H9 (cell line): ENCODE data around the gene MOAP1. TPM values are rescaled to one million over a fixed set of nuclear protein-coding genes. Genes with fewer than 3 reads are reported as not detected.

ENCODE experiments used
- DNase-seq: peaks from one replicate; pipeline ENCODE4 v3.0.0-alpha.2; 2017
- H2AFZ ChIP-seq: one replicate; pipeline ENCODE4 v1.6.1; 2013; ENCODE audit warnings: mild to moderate bottlenecking, low read length, control low read depth, moderate library complexity
- H2AK5ac ChIP-seq: 2 replicates; pipeline ENCODE4 v1.6.1; 2013; ENCODE audit warnings: low read length, control low read depth, mixed read lengths; ENCODE audit not compliant: insufficient read length
- H2BK120ac ChIP-seq: one replicate; pipeline ENCODE4 v1.6.1; 2013; ENCODE audit warnings: low read depth, mild to moderate bottlenecking, low read length, control low read depth, inconsistent platforms; ENCODE audit not compliant: poor library complexity, severe bottlenecking
- H2BK12ac ChIP-seq: 2 replicates; pipeline ENCODE4 v1.6.1; 2013; ENCODE audit warnings: low read length, control low read depth, mixed read lengths, low read depth; ENCODE audit not compliant: insufficient read length
- H2BK15ac ChIP-seq: 2 replicates; pipeline ENCODE4 v1.6.1; 2013; ENCODE audit warnings: low read depth, low read length, control low read depth
- H2BK20ac ChIP-seq: one replicate; pipeline ENCODE4 v1.6.1; 2013; ENCODE audit warnings: low read depth, mild to moderate bottlenecking, low read length, control low read depth, inconsistent platforms; ENCODE audit not compliant: poor library complexity, severe bottlenecking
- H2BK5ac ChIP-seq: 2 replicates; pipeline ENCODE4 v1.6.1; 2013; ENCODE audit warnings: low read length, control low read depth, mixed read lengths; ENCODE audit not compliant: insufficient read length
- H3K14ac ChIP-seq: 2 replicates; pipeline ENCODE4 v1.6.1; 2013; ENCODE audit warnings: low read length, control low read depth; ENCODE audit not compliant: insufficient read depth
- H3K18ac ChIP-seq: 2 replicates; pipeline ENCODE4 v1.6.1; 2013; ENCODE audit warnings: low read depth, mild to moderate bottlenecking, mixed read lengths, low read length, control low read depth; ENCODE audit not compliant: insufficient read length
- H3K23ac ChIP-seq: 2 replicates; pipeline ENCODE4 v1.6.1; 2013; ENCODE audit warnings: low read length, control low read depth, mixed read lengths, low read depth; ENCODE audit not compliant: insufficient read length
- H3K23me2 ChIP-seq: 2 replicates; pipeline ENCODE4 v1.6.1; 2013; ENCODE audit warnings: low read depth, mild to moderate bottlenecking, mixed read lengths, low read length, control low read depth; ENCODE audit not compliant: insufficient read length, poor library complexity, severe bottlenecking
- H3K27ac ChIP-seq: 2 replicates; pipeline ENCODE4 v1.5.1; 2013; ENCODE audit warnings: low read length, control low read depth, mixed read lengths, low read depth; ENCODE audit not compliant: insufficient read length
- H3K27me3 ChIP-seq: 2 replicates; pipeline ENCODE4 v1.6.1; 2013; ENCODE audit warnings: low read length, control low read depth, inconsistent platforms; ENCODE audit not compliant: insufficient read depth
- H3K4ac ChIP-seq: 2 replicates; pipeline ENCODE4 v1.6.1; 2013; ENCODE audit warnings: low read depth, mild to moderate bottlenecking, control low read depth, inconsistent platforms, low read length, moderate library complexity
- H3K4me1 ChIP-seq: 2 replicates; pipeline ENCODE4 v1.6.1; 2013; ENCODE audit warnings: low read length, control low read depth, inconsistent platforms; ENCODE audit not compliant: insufficient read depth
- H3K4me2 ChIP-seq: 2 replicates; pipeline ENCODE4 v1.6.1; 2013; ENCODE audit warnings: low read length, control low read depth, mixed read lengths; ENCODE audit not compliant: insufficient read length, insufficient read depth
- H3K56ac ChIP-seq: 2 replicates; pipeline ENCODE4 v1.6.1; 2013; ENCODE audit warnings: low read depth, mild to moderate bottlenecking, mixed read lengths, low read length, control low read depth; ENCODE audit not compliant: insufficient read length
- H3K79me1 ChIP-seq: 2 replicates; pipeline ENCODE4 v1.6.1; 2013; ENCODE audit warnings: low read depth, mild to moderate bottlenecking, moderate library complexity, low read length, control low read depth, inconsistent platforms; ENCODE audit not compliant: insufficient read depth, poor library complexity, severe bottlenecking
- H3K79me2 ChIP-seq: 2 replicates; pipeline ENCODE4 v1.6.1; 2013; ENCODE audit warnings: low read length, control low read depth, inconsistent platforms; ENCODE audit not compliant: insufficient read depth
- H3K9ac ChIP-seq: 2 replicates; pipeline ENCODE4 v1.6.1; 2013; ENCODE audit warnings: low read length, control low read depth, mixed read lengths; ENCODE audit not compliant: insufficient read length; ENCODE audit errors: extremely low read depth
- H3K9me3 ChIP-seq: one replicate; pipeline ENCODE4 v1.6.1; 2013; ENCODE audit warnings: low read depth, low read length, inconsistent platforms; ENCODE audit not compliant: control insufficient read depth
- H3T11ph ChIP-seq: one replicate; pipeline ENCODE4 v1.6.1; 2013; ENCODE audit warnings: mild to moderate bottlenecking, low read length, control low read depth, inconsistent platforms
- H4K20me1 ChIP-seq: one replicate; pipeline ENCODE4 v1.6.1; 2013; ENCODE audit not compliant: control insufficient read depth, insufficient read length, insufficient read depth
- H4K5ac ChIP-seq: 2 replicates; pipeline ENCODE4 v1.6.1; 2013; ENCODE audit warnings: low read depth, mild to moderate bottlenecking, mixed read lengths, low read length, control low read depth; ENCODE audit not compliant: insufficient read length
- H4K8ac ChIP-seq: replicated peaks from 2 replicates; pipeline ENCODE4 v1.6.1; 2013; ENCODE audit warnings: low read length, control low read depth, mixed read lengths, low read depth; ENCODE audit not compliant: insufficient read length
- H4K91ac ChIP-seq: 2 replicates; pipeline ENCODE4 v1.6.1; 2013; ENCODE audit warnings: low read depth, mild to moderate bottlenecking, moderate library complexity, mixed read lengths, low read length, control low read depth; ENCODE audit not compliant: insufficient read length
- H3K27ac Mint-ChIP-seq, 3 experiments: 2 replicates in 2 of 3; 3 replicates in 1 of 3; pipeline ENCODE4 v1.8.0; 2020 to 2021; ENCODE audit warnings: mixed read lengths in 3 of 3, mild to moderate bottlenecking in 1 of 3, moderate library complexity in 1 of 3
- H3K27me3 Mint-ChIP-seq: 2 replicates; pipeline ENCODE4 v1.8.0; 2021; ENCODE audit warnings: low read depth, mild to moderate bottlenecking, moderate library complexity, mixed read lengths
- H3K36me3 Mint-ChIP-seq, 3 experiments: 2 replicates in 2 of 3; 3 replicates in 1 of 3; pipeline ENCODE4 v1.8.0; 2020 to 2021; ENCODE audit warnings: low read depth in 3 of 3, mixed read lengths in 3 of 3; ENCODE audit not compliant: insufficient read depth in 1 of 3
- H3K4me1 Mint-ChIP-seq, 2 experiments: 2 replicates each; pipeline ENCODE4 v1.8.0; 2020; ENCODE audit warnings: mixed read lengths in 2 of 2
- H3K4me3 Mint-ChIP-seq, 2 experiments: 2 replicates in 1 of 2; 3 replicates in 1 of 2; pipeline ENCODE4 v1.8.0; 2020 to 2021; ENCODE audit warnings: mild to moderate bottlenecking in 2 of 2, mixed read lengths in 2 of 2, moderate library complexity in 1 of 2
- H3K9me3 Mint-ChIP-seq, 2 experiments: 2 replicates in 1 of 2; 3 replicates in 1 of 2; pipeline ENCODE4 v1.8.0; 2020; ENCODE audit warnings: mild to moderate bottlenecking in 2 of 2, mixed read lengths in 2 of 2, moderate library complexity in 1 of 2
- CTCF ChIP-seq: fragments of 200-600 bp; sonication (generic); conservative IDR thresholded peaks from 3 replicates; pipeline ENCODE4 v1.8.0; 2021; ENCODE audit warnings: antibody characterized with exemption, mild to moderate bottlenecking
- WGBS: extraction: QIAGEN DNeasy Blood & Tissue Kit; methylation state at CpG from one replicate; pipeline ENCODE4 v1.1.7; 2013; ENCODE audit warnings: missing lambda C conversion rate, low lambda C conversion rate, mixed read lengths; ENCODE audit not compliant: insufficient read length; ENCODE audit errors: extremely low coverage; 5-methylcytosine and 5-hydroxymethylcytosine counted together
- total RNA-seq: library from RNA; stranded (reverse); gene quantifications from 2 replicates; pipeline ENCODE4 v1.2.1, GENCODE V29; 2021

Gene MOAP1
- total RNA-seq, 1 experiment from 2014 or later = 13.6 TPM

- no peak overlapping the region for H2AFZ ChIP-seq
- no peak overlapping the region for H3K18ac ChIP-seq
- no peaks in the 10 kb centered on the region for H3K4me1 ChIP-seq
- WGBS = no CpG with 5 or more reads among the region's 10 CpGs
- Mint-ChIP-seq H3K4me1 (no peaks in the 10 kb centered on the region), H3K27ac (no peak overlapping the region; a peak in 1 of 7 replicates), H3K4me3 (no peak overlapping the region), H3K27me3 (no peaks in the 10 kb centered on the region), H3K36me3 (peaks cover 0 to 1% (median 0%) of the 10 kb centered on the region in 3 experiments; a peak in 1 of 7 replicates), H3K9me3 (peaks cover 0 to 5% of the 10 kb centered on the region in 2 experiments; a peak in 1 of 5 replicates)
- no peaks in the 10 kb centered on the region for H3K27me3 ChIP-seq
- no peak overlapping the region for H4K5ac ChIP-seq
- no peaks in the 10 kb centered on the region for H3K79me2 ChIP-seq
- H2BK120ac ChIP-seq = no peak overlapping the region
- H3K79me1 ChIP-seq = no peaks in the 10 kb centered on the region
- no peak overlapping the region for H2BK12ac ChIP-seq
- no peak overlapping the region for H3K27ac ChIP-seq
- TF ChIP-seq CTCF = no peak
- no peak overlapping the region for H3K56ac ChIP-seq
- H3K23ac ChIP-seq = no peak overlapping the region
- H2BK15ac ChIP-seq = no peak overlapping the region
- no peak for DNase-seq
- H3K9me3 ChIP-seq = no peaks in the 10 kb centered on the region
- H4K20me1 ChIP-seq = no peaks in the 10 kb centered on the region
- no peak overlapping the region for H3K4me2 ChIP-seq
- H4K91ac ChIP-seq = no peak overlapping the region
- H4K8ac ChIP-seq = no peak overlapping the region
- no peak overlapping the region for H3T11ph ChIP-seq
- H3K9ac ChIP-seq = no peak overlapping the region
- H2AK5ac ChIP-seq = no peak overlapping the region
- H3K14ac ChIP-seq = no peak overlapping the region
- H3K23me2 ChIP-seq = no peaks in the 10 kb centered on the region
- no peak overlapping the region for H2BK5ac ChIP-seq
- H2BK20ac ChIP-seq = no peak overlapping the region
- H3K4ac ChIP-seq = no peak overlapping the region
Observed at GRCh38 chr14:93173943-93174395, 10.7 kb downstream of the MOAP1 start.
